ENCODE data around the gene ASCL3. TPM values are rescaled to one million over a fixed set of nuclear protein-coding genes. Genes with fewer than 3 reads are reported as not detected.

Gene ASCL3
- total and polyA plus RNA-seq, 2 of the 8 experiments (the other 6 are each of a cell fraction or from before 2014, with no cell fraction given), result not detected

GRCh38 chr11:8930456-8931175 is 12.2 kb downstream of the ASCL3 start:
- no peak for FAIRE-seq

More at GRCh38 chr11:8930456-8931175, 12.2 kb downstream of the ASCL3 start:
- Histone ChIP-seq H2BK20ac (ENCODE audit: low read length) (0 out of 2 replicates have a peak overlapping the region, but pooled peaks have one; percentile 72), H3K27ac (ENCODE audit: low read depth, low read length) (no peak overlapping the region), H2BK5ac (ENCODE audit: low read depth, low read length) (no peak overlapping the region), H2BK15ac (ENCODE audit: low read length) (no peak overlapping the region), H3K56ac (replicated peaks; ENCODE audit: insufficient read length, low read depth, low read length) (no peak overlapping the region), H3K23me2 (ENCODE audit: low read depth, low read length) (no peaks in the 10 kb centered on the region), H3K4me2 (ENCODE audit: insufficient read depth in 1 of 2, low read depth in 2 of 2, low read length in 2 of 2) (no peak overlapping the region), H4K8ac (ENCODE audit: extremely low read depth, insufficient read depth, low read length) (no peak overlapping the region), H3K4ac (replicated peaks; ENCODE audit: insufficient read length, low read depth, low read length) (no peak overlapping the region), H2BK120ac (replicated peaks; ENCODE audit: low read depth, low read length) (no peak overlapping the region), H3K36me3 (ENCODE audit: control insufficient read depth in 2 of 4, insufficient read depth in 4 of 4, low read length in 3 of 4) (no peaks in the 10 kb centered on the region), H2BK12ac (ENCODE audit: low read depth, low read length) (0 out of 2 replicates have a peak overlapping the region, but pooled peaks have one; percentile 50), H3K9ac (replicated peaks in 1 of 4; ENCODE audit: extremely low read depth in 1 of 4, low read depth in 3 of 4, low read length in 3 of 4) (no peak overlapping the region), H3K4me3 (ENCODE audit: extremely low read depth in 1 of 4, insufficient read depth in 2 of 4, low read depth in 3 of 4, low read length in 4 of 4) (no peak overlapping the region), H4K20me1 (replicated peaks in 1 of 2; ENCODE audit: control insufficient read depth in 1 of 2, insufficient read depth in 2 of 2, low read length in 2 of 2) (no peaks in the 10 kb centered on the region), H4K5ac (ENCODE audit: insufficient read length, low read depth, low read length) (no peak overlapping the region), H3K27me3 (replicated peaks in 1 of 4; ENCODE audit: control insufficient read depth in 3 of 4, extremely low read depth in 1 of 4, insufficient read depth in 3 of 4, low read length in 3 of 4) (no peaks in the 10 kb centered on the region), H3K79me2 (ENCODE audit: control insufficient read depth in 1 of 2, insufficient read depth in 2 of 2, low read length in 2 of 2) (no peaks in the 10 kb centered on the region), H3K9me3 (ENCODE audit: insufficient read depth in 2 of 2, low read depth in 1 of 2, low read length in 1 of 2) (no peaks in the 10 kb centered on the region), H3K23ac (ENCODE audit: insufficient read length) (no peak overlapping the region), H3K18ac (ENCODE audit: extremely low read depth, low read length) (no peak overlapping the region; the same call in 1 of the 2 replicates), H3K79me1 (ENCODE audit: low read depth, low read length) (no peaks in the 10 kb centered on the region), H4K91ac (replicated peaks; ENCODE audit: insufficient read length, low read length) (peak overlapping the region; percentile 58), H2AK5ac (ENCODE audit: low read depth, low read length) (no peak overlapping the region), H3K14ac (ENCODE audit: insufficient read length) (no peak overlapping the region), H3K4me1 (replicated peaks in 1 of 4; ENCODE audit: control insufficient read depth in 3 of 4, insufficient read depth in 4 of 4, low read length in 3 of 4) (peaks cover 0 to 8% (median 1%) of the 10 kb centered on the region in 4 experiments; a peak in 2 of 7 replicates), H2AFZ (ENCODE audit: low read length) (no peak overlapping the region)
- TF ChIP-seq CHD1 (IDR thresholded peaks at IDR 0.05; ENCODE audit: low read depth, low read length) (no peak), NANOG (IDR thresholded peaks at IDR 0.05; ENCODE audit: insufficient read depth, low read depth, low read length, poor library complexity, severe bottlenecking) (no peak), EGR1 (IDR thresholded peaks at IDR 0.05; ENCODE audit: borderline replicate concordance, low read depth, low read length) (no peak), CTCF (IDR thresholded peaks at IDR 0.05; ENCODE audit: control extremely low read depth in 1 of 3, insufficient read depth in 1 of 3, low read depth in 1 of 3, low read length in 3 of 3) (no peak), SP4 (IDR thresholded peaks at IDR 0.05; ENCODE audit: low read length) (no peak), CEBPB (IDR thresholded peaks at IDR 0.05; ENCODE audit: low read depth, low read length) (no peak), BRCA1 (IDR thresholded peaks at IDR 0.05; ENCODE audit: low read depth, low read length) (no peak), USF2 (IDR thresholded peaks at IDR 0.05; ENCODE audit: low read length) (no peak)
- ChIA-PET POLR2A (ENCODE audit: partially characterized antibody) (interaction anchor here (0.6 to 2.5 kb wide), 2 partner anchors 13 to 17 kb away, joined by 3 to 5 read pairs; no protein-coding TSS in a partner anchor), CTCF (ENCODE audit: partially characterized antibody) (interaction anchor here (0.6 to 2.0 kb wide), 8 partner anchors 12 to 184 kb away, joined by 3 to 6 read pairs (median 4); partner anchors contain the start of gene ASCL3)
- 93% methylated on average over 9 of the region's 12 CpGs; no CpG with 5 or more reads in 1 of the 2 experiments for WGBS, 2 experiments (ENCODE audit: extremely low coverage in 1 of 2, insufficient coverage in 1 of 2, insufficient read length in 1 of 2, insufficient replicate concordance in 2 of 2, low coverage in 1 of 2, low lambda C conversion rate in 2 of 2, missing lambda C conversion rate in 1 of 2)
- no peak for DNase-seq (ENCODE audit: low read depth in 1 of 2, low spot score in 2 of 2)

Data from H1 (cell line).